HepG2 (cell line): ENCODE data around the gene PRR22. TPM values are rescaled to one million over a fixed set of nuclear protein-coding genes. Genes with fewer than 3 reads are reported as not detected.

Experiments used
- CCDC6 ChIP-seq: sonication (generic); formaldehyde crosslinking; IDR thresholded peaks from 2 replicates; pipeline ENCODE4 v1.8.1; 2022; ENCODE audit warnings: mild to moderate bottlenecking, missing genetic modification reagents, moderate library complexity
- IRX3 ChIP-seq: sonication (generic); formaldehyde crosslinking; IDR thresholded peaks from 2 replicates; pipeline ENCODE4 v1.8.1; 2023; ENCODE audit warnings: mild to moderate bottlenecking, low read depth, missing genetic modification reagents, borderline replicate concordance
- KLF15 ChIP-seq: sonication (generic); formaldehyde crosslinking; IDR thresholded peaks from 2 replicates; pipeline ENCODE4 v1.8.1; 2023; ENCODE audit warnings: borderline replicate concordance, mild to moderate bottlenecking, inconsistent platforms, missing genetic modification reagents, mixed read lengths
- ZNF136 ChIP-seq: sonication (generic); formaldehyde crosslinking; IDR thresholded peaks from 2 replicates; pipeline ENCODE4 v1.8.1; 2022; ENCODE audit warnings: low read depth, mild to moderate bottlenecking, moderate library complexity, missing genetic modification reagents
- ZNF180 ChIP-seq: sonication (generic); formaldehyde crosslinking; IDR thresholded peaks from 2 replicates; pipeline ENCODE4 v1.4.0; 2020; ENCODE audit warnings: low read depth, missing genetic modification reagents, borderline replicate concordance
- ZNF296 ChIP-seq: sonication (generic); formaldehyde crosslinking; conservative IDR thresholded peaks from 2 replicates; pipeline ENCODE4 v1.5.0; 2020; ENCODE audit warnings: mild to moderate bottlenecking, missing genetic modification reagents
- ZNF547 ChIP-seq: sonication (generic); formaldehyde crosslinking; IDR thresholded peaks from 2 replicates; pipeline ENCODE4 v1.5.1; 2020; ENCODE audit warnings: mild to moderate bottlenecking, missing genetic modification reagents
- ZNF614 ChIP-seq: IDR thresholded peaks from 2 replicates; pipeline ENCODE4 v1.6.1; 2018; ENCODE audit warnings: missing biosample characterization, missing genetic modification reagents, inconsistent platforms, borderline replicate concordance
- ZNF619 ChIP-seq: sonication (generic); formaldehyde crosslinking; IDR thresholded peaks from 2 replicates; pipeline ENCODE4 v1.4.0; 2020; ENCODE audit warnings: mild to moderate bottlenecking, missing genetic modification reagents
- ZNF891 ChIP-seq: sonication (generic); formaldehyde crosslinking; IDR thresholded peaks from 2 replicates; pipeline ENCODE4 v1.5.0; 2020; ENCODE audit warnings: mild to moderate bottlenecking, missing genetic modification reagents
- polyA plus RNA-seq, 8 experiments: library from polyadenylated mRNA; depleted of rRNA in 3 of 8; stranded (reverse) in 7 of 8; unstranded in 1 of 8; fragments of >200 nt; fragmentation: Illumina TruSeq in 4 of 8; extraction: Trizol in 4 of 8; gene quantifications; 2 replicates each; pipeline versions ENCODE4 v1.2.1 to v1.2.3, GENCODE V29; 2011 to 2016; ENCODE audit warnings: low read depth in 4 of 8, missing spikeins in 1 of 8, mixed read lengths in 1 of 8; ENCODE audit not compliant: insufficient read depth in 1 of 8
- total RNA-seq, 5 experiments: library from RNA; depleted of rRNA; stranded (reverse); fragments of >200 nt; fragmentation: Illumina TruSeq; extraction: Trizol; gene quantifications; 2 replicates each; pipeline ENCODE4 v1.2.3, GENCODE V29; 2016; ENCODE audit warnings: low read depth in 1 of 5
- TF ChIP-seq, protein P1 (sequence below), 2 experiments: fragments of 450-650 bp in 1 of 2; sonication (generic) in 1 of 2; formaldehyde crosslinking in 1 of 2; IDR thresholded peaks; 2 replicates each; pipeline versions ENCODE4 v1.6.1 to v1.8.0; 2016 to 2022; ENCODE audit warnings: antibody characterized with exemption in 1 of 2, mild to moderate bottlenecking in 1 of 2, missing genetic modification reagents in 1 of 2
- TF ChIP-seq, protein P2 (sequence below), 2 experiments: IDR thresholded peaks; 2 replicates each; pipeline ENCODE4 v1.6.1; 2011 to 2012; ENCODE audit warnings: low read length in 2 of 2, borderline replicate concordance in 1 of 2, low read depth in 1 of 2, mild to moderate bottlenecking in 1 of 2, moderate library complexity in 1 of 2
- TF ChIP-seq, protein P3 (sequence below): sonication (generic); formaldehyde crosslinking; IDR thresholded peaks from 2 replicates; pipeline ENCODE4 v1.4.0; 2020; ENCODE audit warnings: missing genetic modification reagents

Gene PRR22
- total and polyA plus RNA-seq, 2 of the 13 experiments (the other 11 are each of a cell fraction or from before 2014, with no cell fraction given) = 0.84 to 2.3 TPM

DNA sequence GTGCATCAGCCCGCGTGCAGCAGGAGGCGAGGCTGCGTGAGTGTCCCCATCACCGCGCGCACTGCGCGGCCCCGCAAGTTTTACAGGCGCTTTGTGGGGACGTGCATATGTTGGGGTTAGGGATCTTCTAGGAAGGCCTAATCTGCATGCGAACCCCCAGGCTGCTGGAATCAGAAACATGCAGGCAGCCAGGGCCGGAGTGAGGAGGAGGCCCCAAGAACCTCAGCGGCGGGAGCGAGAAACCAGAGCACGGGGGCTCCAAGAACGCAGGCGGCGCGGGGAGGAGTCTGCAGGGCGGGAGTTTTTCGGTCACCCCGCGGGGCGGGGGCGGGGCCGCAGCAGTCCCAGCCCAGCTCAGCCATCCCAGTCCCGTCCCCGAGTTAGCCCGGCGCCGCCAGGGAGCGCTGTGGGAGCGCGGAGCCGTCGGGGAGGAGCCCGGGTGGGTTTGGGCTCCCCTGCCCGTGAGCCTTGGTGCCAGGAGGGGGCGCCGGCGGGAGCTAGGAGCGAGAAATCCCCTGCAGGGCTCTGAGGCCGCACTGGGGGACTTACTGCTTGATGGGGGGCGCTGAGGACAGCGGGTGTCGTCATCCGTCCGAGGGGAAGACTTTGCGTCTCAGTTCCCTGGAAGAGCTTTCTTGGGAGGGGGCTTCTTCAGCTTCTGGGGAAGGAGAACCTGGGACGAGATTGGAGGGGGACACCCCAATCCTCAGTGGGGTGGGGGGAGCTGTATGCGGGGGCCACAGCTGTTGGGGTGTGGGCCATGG, 19.4 kb upstream of the PRR22 start (continued):
- TF ChIP-seq, protein P1, sequence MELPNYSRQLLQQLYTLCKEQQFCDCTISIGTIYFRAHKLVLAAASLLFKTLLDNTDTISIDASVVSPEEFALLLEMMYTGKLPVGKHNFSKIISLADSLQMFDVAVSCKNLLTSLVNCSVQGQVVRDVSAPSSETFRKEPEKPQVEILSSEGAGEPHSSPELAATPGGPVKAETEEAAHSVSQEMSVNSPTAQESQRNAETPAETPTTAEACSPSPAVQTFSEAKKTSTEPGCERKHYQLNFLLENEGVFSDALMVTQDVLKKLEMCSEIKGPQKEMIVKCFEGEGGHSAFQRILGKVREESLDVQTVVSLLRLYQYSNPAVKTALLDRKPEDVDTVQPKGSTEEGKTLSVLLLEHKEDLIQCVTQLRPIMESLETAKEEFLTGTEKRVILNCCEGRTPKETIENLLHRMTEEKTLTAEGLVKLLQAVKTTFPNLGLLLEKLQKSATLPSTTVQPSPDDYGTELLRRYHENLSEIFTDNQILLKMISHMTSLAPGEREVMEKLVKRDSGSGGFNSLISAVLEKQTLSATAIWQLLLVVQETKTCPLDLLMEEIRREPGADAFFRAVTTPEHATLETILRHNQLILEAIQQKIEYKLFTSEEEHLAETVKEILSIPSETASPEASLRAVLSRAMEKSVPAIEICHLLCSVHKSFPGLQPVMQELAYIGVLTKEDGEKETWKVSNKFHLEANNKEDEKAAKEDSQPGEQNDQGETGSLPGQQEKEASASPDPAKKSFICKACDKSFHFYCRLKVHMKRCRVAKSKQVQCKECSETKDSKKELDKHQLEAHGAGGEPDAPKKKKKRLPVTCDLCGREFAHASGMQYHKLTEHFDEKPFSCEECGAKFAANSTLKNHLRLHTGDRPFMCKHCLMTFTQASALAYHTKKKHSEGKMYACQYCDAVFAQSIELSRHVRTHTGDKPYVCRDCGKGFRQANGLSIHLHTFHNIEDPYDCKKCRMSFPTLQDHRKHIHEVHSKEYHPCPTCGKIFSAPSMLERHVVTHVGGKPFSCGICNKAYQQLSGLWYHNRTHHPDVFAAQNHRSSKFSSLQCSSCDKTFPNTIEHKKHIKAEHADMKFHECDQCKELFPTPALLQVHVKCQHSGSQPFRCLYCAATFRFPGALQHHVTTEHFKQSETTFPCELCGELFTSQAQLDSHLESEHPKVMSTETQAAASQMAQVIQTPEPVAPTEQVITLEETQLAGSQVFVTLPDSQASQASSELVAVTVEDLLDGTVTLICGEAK (IDR thresholded peaks at IDR 0.05) = no peak
- TF ChIP-seq, protein P1 (CRISPR knock-in tag; IDR thresholded peaks at IDR 0.05) = peak; percentile 70
- no peak for TF ChIP-seq ZNF136 (CRISPR knock-in tag)
- 0 out of 2 replicates have a peak, but pooled peaks have one; percentile 40 for TF ChIP-seq KLF15 (CRISPR knock-in tag)
- TF ChIP-seq ZNF891 (CRISPR knock-in tag) = peak; percentile 70; the same call in 1 of the 2 replicates
- TF ChIP-seq ZNF296 (CRISPR knock-in tag) = no peak
- TF ChIP-seq, protein P2, sequence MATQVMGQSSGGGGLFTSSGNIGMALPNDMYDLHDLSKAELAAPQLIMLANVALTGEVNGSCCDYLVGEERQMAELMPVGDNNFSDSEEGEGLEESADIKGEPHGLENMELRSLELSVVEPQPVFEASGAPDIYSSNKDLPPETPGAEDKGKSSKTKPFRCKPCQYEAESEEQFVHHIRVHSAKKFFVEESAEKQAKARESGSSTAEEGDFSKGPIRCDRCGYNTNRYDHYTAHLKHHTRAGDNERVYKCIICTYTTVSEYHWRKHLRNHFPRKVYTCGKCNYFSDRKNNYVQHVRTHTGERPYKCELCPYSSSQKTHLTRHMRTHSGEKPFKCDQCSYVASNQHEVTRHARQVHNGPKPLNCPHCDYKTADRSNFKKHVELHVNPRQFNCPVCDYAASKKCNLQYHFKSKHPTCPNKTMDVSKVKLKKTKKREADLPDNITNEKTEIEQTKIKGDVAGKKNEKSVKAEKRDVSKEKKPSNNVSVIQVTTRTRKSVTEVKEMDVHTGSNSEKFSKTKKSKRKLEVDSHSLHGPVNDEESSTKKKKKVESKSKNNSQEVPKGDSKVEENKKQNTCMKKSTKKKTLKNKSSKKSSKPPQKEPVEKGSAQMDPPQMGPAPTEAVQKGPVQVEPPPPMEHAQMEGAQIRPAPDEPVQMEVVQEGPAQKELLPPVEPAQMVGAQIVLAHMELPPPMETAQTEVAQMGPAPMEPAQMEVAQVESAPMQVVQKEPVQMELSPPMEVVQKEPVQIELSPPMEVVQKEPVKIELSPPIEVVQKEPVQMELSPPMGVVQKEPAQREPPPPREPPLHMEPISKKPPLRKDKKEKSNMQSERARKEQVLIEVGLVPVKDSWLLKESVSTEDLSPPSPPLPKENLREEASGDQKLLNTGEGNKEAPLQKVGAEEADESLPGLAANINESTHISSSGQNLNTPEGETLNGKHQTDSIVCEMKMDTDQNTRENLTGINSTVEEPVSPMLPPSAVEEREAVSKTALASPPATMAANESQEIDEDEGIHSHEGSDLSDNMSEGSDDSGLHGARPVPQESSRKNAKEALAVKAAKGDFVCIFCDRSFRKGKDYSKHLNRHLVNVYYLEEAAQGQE (IDR thresholded peaks at IDR 0.05; ENCODE audit: borderline replicate concordance in 1 of 2, low read depth in 1 of 2, low read length in 2 of 2) = 0 out of 4 replicates have a peak, but pooled peaks of 1 of the 2 experiments have one; percentile 7
- no peak for TF ChIP-seq ZNF180 (CRISPR knock-in tag)
- TF ChIP-seq CCDC6 (CRISPR knock-in tag) = peak; percentile 95
- peak; percentile 58; the same call in 1 of the 2 replicates for TF ChIP-seq ZNF614
- TF ChIP-seq, protein P3, sequence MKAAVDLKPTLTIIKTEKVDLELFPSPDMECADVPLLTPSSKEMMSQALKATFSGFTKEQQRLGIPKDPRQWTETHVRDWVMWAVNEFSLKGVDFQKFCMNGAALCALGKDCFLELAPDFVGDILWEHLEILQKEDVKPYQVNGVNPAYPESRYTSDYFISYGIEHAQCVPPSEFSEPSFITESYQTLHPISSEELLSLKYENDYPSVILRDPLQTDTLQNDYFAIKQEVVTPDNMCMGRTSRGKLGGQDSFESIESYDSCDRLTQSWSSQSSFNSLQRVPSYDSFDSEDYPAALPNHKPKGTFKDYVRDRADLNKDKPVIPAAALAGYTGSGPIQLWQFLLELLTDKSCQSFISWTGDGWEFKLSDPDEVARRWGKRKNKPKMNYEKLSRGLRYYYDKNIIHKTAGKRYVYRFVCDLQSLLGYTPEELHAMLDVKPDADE (CRISPR knock-in tag) = no peak
- no peak; the same call in 1 of the 2 replicates for TF ChIP-seq ZNF619 (CRISPR knock-in tag)
- 0 out of 2 replicates have a peak, but pooled peaks have one; percentile 80 for TF ChIP-seq ZNF547 (CRISPR knock-in tag)
- TF ChIP-seq IRX3 (CRISPR knock-in tag) = no peak
